Astrocyte of the cerebellum (primary cell): Measurements from ENCODE around the gene PRKAA1.
A peak's percentile ranks its signal among the peaks of the same experiment; 100 is the strongest.
"Not testable (repeated sequence)": the region's sequence is repeated elsewhere in the genome, so short reads cannot be mapped to it uniquely, and the experiment has no call there.

Source experiments
- DNase-seq: peaks from one replicate; pipeline ENCODE4 v3.0.0-alpha.2; 2011; ENCODE audit warnings: low read depth
- H3K4me3 ChIP-seq: 2 replicates; pipeline ENCODE4 v1.5.1; 2011; ENCODE audit warnings: mild to moderate bottlenecking, low read depth, low read length, moderate library complexity
- in situ Hi-C: cut with HindIII; loops from 2 replicates; pipeline ENCODE4 v1.10.0; 2017; ENCODE audit warnings: low sequenced_read_pairs
- TF ChIP-seq, protein P1 (sequence below): IDR thresholded peaks from 2 replicates; pipeline ENCODE4 v1.5.1; 2012; ENCODE audit warnings: low read length, low read depth, moderate library complexity, mild to moderate bottlenecking; ENCODE audit errors: missing control alignments

PRKAA1 gene

DNA sequence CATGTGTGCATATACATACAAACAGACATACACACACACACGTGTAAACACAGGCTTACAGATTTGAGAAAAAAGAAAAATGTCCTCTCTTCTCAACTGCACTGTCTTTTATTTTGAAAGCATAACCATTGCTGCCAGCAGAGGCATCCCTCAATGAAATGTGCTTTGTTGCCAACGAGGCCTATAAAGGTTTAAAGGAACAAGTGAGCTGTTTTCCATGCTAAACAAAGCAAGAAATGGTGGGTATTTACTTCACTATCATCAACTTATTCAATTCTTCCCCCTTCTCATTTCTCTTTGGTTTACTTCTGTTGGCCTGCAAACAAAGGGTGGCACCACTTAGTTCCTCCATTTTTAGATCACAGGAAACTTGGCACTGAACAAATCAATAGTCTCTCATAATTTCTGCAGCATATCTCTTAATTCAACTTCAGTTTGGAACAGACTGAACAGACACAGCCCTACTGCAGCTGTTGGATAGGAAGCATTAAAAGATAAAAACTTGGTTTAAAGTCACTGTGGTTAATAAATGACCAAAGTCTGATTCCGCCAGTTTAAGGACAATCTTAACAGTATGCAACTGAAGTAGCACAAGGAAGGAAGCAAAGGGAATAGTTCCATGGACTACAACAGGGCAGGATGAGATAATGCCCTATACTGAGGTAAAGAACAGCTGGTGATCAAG is 64.2 kb downstream of the PRKAA1 start:
- no peak for DNase-seq
- in situ Hi-C loops = no loop called here
- TF ChIP-seq, protein P1, sequence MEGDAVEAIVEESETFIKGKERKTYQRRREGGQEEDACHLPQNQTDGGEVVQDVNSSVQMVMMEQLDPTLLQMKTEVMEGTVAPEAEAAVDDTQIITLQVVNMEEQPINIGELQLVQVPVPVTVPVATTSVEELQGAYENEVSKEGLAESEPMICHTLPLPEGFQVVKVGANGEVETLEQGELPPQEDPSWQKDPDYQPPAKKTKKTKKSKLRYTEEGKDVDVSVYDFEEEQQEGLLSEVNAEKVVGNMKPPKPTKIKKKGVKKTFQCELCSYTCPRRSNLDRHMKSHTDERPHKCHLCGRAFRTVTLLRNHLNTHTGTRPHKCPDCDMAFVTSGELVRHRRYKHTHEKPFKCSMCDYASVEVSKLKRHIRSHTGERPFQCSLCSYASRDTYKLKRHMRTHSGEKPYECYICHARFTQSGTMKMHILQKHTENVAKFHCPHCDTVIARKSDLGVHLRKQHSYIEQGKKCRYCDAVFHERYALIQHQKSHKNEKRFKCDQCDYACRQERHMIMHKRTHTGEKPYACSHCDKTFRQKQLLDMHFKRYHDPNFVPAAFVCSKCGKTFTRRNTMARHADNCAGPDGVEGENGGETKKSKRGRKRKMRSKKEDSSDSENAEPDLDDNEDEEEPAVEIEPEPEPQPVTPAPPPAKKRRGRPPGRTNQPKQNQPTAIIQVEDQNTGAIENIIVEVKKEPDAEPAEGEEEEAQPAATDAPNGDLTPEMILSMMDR = no peak
- no peak overlapping the region for H3K4me3 ChIP-seq

DNA sequence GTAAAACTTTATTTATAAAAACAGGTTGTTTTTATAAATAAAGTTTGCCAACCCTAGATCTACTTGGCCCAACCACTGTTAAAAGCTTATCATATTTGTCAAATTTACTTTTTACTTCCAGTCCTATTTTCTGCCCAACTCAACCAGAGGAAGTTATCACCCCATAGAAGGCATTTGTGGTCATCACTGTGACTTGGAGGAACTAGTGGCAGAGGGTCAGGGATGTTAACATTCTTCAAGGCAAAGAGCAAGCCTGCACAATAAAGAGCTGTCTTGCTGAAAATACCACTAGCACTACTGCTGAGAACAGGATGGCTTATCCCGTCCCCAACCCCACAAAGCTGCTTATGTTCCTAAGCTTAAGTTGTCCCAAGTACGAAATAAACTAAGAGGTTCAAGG is 64.7 kb downstream of the PRKAA1 start:
- TF ChIP-seq, protein P1 = no peak

DNA sequence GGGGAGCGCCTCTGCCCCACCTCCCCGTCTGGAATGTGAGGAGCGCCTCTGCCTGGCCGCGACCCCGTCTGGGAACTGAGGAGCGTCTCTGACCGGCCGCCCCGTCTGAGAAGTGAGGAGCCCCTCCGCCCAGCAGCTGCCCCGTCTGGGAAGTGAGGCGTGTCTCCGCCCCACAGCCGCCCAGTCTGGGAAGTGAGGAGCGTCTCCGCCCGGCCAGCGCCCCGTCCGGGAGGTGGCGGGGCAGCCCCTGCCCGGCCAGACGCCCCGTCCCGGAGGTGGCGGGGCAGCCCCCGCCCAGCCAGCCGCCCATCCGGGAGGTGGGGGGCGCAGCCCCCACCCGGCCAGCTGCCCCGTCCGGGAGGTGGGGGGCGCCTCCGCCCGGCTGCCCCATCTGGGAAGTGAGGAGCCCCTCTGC is 75.7 kb downstream of the PRKAA1 start:
- DNase-seq, H3K4me3 ChIP-seq, in situ Hi-C loops: not testable (repeated sequence)

More for the DNA sequence above, 64.7 kb downstream of the PRKAA1 start:
- in situ Hi-C loops = no loop called here
- H3K4me3 ChIP-seq = no peak overlapping the region
- DNase-seq = no peak

DNA sequence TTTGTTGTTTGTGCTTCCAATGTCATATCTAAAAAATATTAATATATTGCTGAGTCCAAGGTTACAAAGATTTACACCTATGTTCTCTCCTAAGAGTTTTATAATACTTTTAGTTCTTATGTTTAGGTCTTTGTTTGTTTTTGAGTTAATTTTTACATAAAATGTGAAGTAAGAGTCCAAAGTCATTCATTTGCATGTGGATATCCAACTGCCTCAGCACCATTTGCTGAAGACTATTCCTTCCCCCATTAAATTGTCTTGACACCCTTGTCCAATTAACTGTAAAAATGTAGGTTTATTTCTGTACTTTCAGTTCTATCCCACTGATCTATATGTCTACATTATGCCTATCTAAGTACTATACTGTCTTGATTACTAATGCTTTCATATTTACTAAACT is 78.1 kb downstream of the PRKAA1 start:
- TF ChIP-seq, protein P1 = no peak
- in situ Hi-C loops = no loop called here
- no peak for DNase-seq
- no peak overlapping the region for H3K4me3 ChIP-seq

DNA sequence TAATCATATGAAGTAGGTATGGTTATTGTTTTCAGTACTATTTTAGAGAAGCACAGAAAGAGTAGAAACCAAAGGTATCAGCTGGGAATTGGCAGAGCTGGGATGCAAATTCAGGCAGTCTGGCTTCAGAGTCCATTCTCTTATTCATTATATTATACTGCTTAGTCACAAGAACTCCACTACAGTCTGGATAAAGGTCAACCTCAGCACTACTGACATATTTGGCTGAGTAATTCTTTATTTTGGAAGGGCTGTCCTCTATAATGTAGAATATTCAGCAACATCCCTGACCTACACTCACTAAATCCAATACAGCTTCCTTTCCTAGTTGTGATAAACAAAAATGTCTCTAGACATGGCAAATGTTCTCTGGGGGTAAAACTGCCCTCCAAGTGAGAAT is 80.9 kb downstream of the PRKAA1 start:
- peak; percentile 49 for DNase-seq
- in situ Hi-C loops = no loop called here
- H3K4me3 ChIP-seq = no peak overlapping the region
- TF ChIP-seq, protein P1 = no peak

DNA sequence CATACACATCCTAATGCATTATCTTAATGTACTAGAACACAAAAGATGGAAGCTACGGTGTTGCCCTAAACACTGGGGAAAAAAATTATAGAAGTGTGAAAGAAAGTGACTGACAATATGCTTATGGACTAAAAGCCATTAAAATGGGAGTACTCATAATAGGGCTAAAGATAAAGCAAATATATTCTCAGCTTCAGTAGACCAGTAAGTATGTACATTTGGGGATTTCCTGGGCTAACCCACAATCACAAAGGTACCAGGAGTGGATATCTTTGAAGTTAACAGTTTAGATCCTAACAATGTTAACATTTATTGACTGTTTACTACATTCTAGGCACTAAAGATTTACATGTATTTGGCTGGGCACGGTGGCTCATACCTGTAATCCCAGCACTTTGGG is 81.6 kb downstream of the PRKAA1 start:
- DNase-seq = no peak
- in situ Hi-C loops = no loop called here
- TF ChIP-seq, protein P1 = no peak
- H3K4me3 ChIP-seq = no peak overlapping the region

DNA sequence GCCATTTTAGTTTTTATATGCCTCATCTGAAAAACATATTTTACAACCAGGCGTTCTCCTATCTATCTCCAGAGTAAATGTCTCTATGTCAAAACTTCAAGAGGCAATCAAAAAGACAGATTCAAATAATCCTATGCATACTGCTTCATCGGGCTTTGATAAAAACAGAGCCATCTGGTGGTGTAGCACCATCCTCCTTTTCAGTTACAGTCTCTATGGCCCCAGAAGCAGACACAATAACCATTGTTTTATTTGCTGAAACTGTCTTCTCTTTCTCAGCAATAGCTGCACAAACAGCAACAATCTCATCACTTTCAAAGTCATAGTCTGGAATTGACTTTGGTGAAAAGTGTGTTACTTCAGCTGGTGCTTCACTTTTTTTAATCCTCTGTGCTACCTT is 82.2 kb downstream of the PRKAA1 start:
- no peak for DNase-seq
- H3K4me3 ChIP-seq = no peak overlapping the region
- in situ Hi-C loops = no loop called here
- TF ChIP-seq, protein P1 = peak; percentile 39
